NCI-H1694 treated with DMSO at 0.1 percent for 48 hours (cell line): ENCODE results near the gene EPS15.
"Not testable (repeated sequence)": the region's sequence is repeated elsewhere in the genome, so short reads cannot be mapped to it uniquely, and the experiment has no call there.

Source experiments
- DNase-seq: peaks from one replicate; lab custom pipeline; 2025; lab: John Stamatoyannopoulos, UW

EPS15 gene

GRCh38 chr1:51514733-51515132 is 4.3 kb downstream of the EPS15 start:
- no peak for DNase-seq

- DNase-seq = no peak
Measured at GRCh38 chr1:51512606-51513005, 6.5 kb downstream of the EPS15 start.

GRCh38 chr1:51512120-51512519 is 6.9 kb downstream of the EPS15 start:
- no peak for DNase-seq

- no peak for DNase-seq
Measured at GRCh38 chr1:51509773-51510172, 9.3 kb downstream of the EPS15 start.

GRCh38 chr1:51506537-51506936 is 12.5 kb downstream of the EPS15 start:
- DNase-seq = no peak

GRCh38 chr1:51504806-51505525 is 14.1 kb downstream of the EPS15 start:
- DNase-seq = no peak

GRCh38 chr1:51501218-51501630 is 17.8 kb downstream of the EPS15 start:
- not testable (repeated sequence) for DNase-seq

GRCh38 chr1:51499694-51500093 is 19.4 kb downstream of the EPS15 start:
- DNase-seq = no peak

- no peak for DNase-seq
Measured at GRCh38 chr1:51498924-51499323, 20.1 kb downstream of the EPS15 start.

GRCh38 chr1:51497340-51497739 is 21.7 kb downstream of the EPS15 start:
- no peak for DNase-seq

GRCh38 chr1:51494138-51494830 is 24.8 kb downstream of the EPS15 start:
- DNase-seq = no peak

GRCh38 chr1:51491166-51491981 is 27.7 kb downstream of the EPS15 start:
- no peak for DNase-seq

GRCh38 chr1:51489472-51489871 is 29.6 kb downstream of the EPS15 start:
- no peak for DNase-seq

- DNase-seq = no peak
Measured at GRCh38 chr1:51488372-51489050, 30.6 kb downstream of the EPS15 start.

GRCh38 chr1:51487628-51488027 is 31.4 kb downstream of the EPS15 start:
- no peak for DNase-seq

- DNase-seq = no peak
Measured at GRCh38 chr1:51484591-51484990, 34.5 kb downstream of the EPS15 start.

GRCh38 chr1:51482881-51483280 is 36.2 kb downstream of the EPS15 start:
- no peak for DNase-seq

GRCh38 chr1:51474832-51475620 is 44.0 kb downstream of the EPS15 start:
- DNase-seq = not testable (repeated sequence)

GRCh38 chr1:51473331-51474115 is 45.5 kb downstream of the EPS15 start:
- no peak for DNase-seq

GRCh38 chr1:51472359-51472758 is 46.7 kb downstream of the EPS15 start:
- DNase-seq = no peak

GRCh38 chr1:51469518-51469917 is 49.5 kb downstream of the EPS15 start:
- no peak for DNase-seq
